RWPE2 (cell line): ENCODE data around the gene ACTR10.

Source experiments
- ATAC-seq: fragments of 200-7000 bp; cut with Tn5 transposase; 3 replicates; pipeline ENCODE4 v1.9.1; 2021; ENCODE audit warnings: low read depth
- DNase-seq: peaks from one replicate; pipeline ENCODE4 v3.0.0-alpha.2; 2020; ENCODE audit warnings: low spot score
- H3K27ac ChIP-seq: fragments of 450-650 bp; 2 replicates; pipeline ENCODE4 v1.5.1; 2017; ENCODE audit warnings: mild to moderate bottlenecking; ENCODE audit not compliant: poor library complexity, severe bottlenecking
- H3K27me3 ChIP-seq: fragments of 250-450 bp; sonication (Bioruptor Pico); 2 replicates; pipeline ENCODE4 v1.5.1; 2021; ENCODE audit warnings: mild to moderate bottlenecking, moderate library complexity; ENCODE audit not compliant: insufficient read depth, poor library complexity, severe bottlenecking
- H3K36me3 ChIP-seq: fragments of 250-450 bp; sonication (Bioruptor Pico); 2 replicates; pipeline ENCODE4 v1.5.1; 2020; ENCODE audit warnings: low read depth, mild to moderate bottlenecking, moderate library complexity
- H3K4me1 ChIP-seq: fragments of 250-450 bp; sonication (Bioruptor Pico); 2 replicates; pipeline ENCODE4 v1.5.1; 2021; ENCODE audit warnings: mild to moderate bottlenecking, moderate library complexity; ENCODE audit not compliant: insufficient read depth, poor library complexity, severe bottlenecking
- H3K4me3 ChIP-seq: fragments of 250-450 bp; sonication (Bioruptor Pico); 2 replicates; pipeline ENCODE4 v1.5.1; 2021; ENCODE audit warnings: mild to moderate bottlenecking, moderate library complexity; ENCODE audit not compliant: severe bottlenecking
- H3K9me3 ChIP-seq: fragments of 250-450 bp; sonication (Bioruptor Pico); 2 replicates; pipeline ENCODE4 v1.5.1; 2021; ENCODE audit warnings: mild to moderate bottlenecking, moderate library complexity; ENCODE audit not compliant: severe bottlenecking
- TF ChIP-seq, protein P1 (sequence below): fragments of 450-650 bp; IDR thresholded peaks from one replicate; pipeline ENCODE4 v1.5.1; 2017; ENCODE audit warnings: mild to moderate bottlenecking, moderate library complexity; ENCODE audit not compliant: poor library complexity, severe bottlenecking

The ACTR10 gene

DNA sequence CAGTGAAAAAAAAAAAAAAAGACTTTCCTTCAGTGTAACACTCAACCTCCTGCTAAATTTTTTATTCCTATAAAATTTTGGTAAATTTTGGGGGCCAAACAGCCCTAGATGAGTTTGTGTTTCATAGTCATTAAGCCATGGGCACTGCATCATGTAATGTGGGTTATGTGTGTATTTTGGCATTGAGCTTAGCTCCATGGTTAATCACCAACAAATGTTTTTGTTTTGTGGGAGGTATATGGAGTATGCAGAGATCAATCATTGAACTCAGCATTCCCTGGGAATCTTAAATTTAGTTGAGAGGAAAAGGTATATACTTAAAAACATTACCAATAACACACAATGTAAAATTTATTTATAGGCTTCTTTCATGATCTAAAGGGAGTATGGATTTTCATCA is 39.4 kb upstream of the ACTR10 start:
- H3K27me3 ChIP-seq: no peaks in the 10 kb centered on the region
- H3K4me1 ChIP-seq: no peaks in the 10 kb centered on the region
- H3K9me3 ChIP-seq: no peaks in the 10 kb centered on the region
- no peak overlapping the region for H3K4me3 ChIP-seq
- ATAC-seq: no peak
- no peak overlapping the region for H3K27ac ChIP-seq
- no peaks in the 10 kb centered on the region for H3K36me3 ChIP-seq
- DNase-seq: no peak
- TF ChIP-seq, protein P1, sequence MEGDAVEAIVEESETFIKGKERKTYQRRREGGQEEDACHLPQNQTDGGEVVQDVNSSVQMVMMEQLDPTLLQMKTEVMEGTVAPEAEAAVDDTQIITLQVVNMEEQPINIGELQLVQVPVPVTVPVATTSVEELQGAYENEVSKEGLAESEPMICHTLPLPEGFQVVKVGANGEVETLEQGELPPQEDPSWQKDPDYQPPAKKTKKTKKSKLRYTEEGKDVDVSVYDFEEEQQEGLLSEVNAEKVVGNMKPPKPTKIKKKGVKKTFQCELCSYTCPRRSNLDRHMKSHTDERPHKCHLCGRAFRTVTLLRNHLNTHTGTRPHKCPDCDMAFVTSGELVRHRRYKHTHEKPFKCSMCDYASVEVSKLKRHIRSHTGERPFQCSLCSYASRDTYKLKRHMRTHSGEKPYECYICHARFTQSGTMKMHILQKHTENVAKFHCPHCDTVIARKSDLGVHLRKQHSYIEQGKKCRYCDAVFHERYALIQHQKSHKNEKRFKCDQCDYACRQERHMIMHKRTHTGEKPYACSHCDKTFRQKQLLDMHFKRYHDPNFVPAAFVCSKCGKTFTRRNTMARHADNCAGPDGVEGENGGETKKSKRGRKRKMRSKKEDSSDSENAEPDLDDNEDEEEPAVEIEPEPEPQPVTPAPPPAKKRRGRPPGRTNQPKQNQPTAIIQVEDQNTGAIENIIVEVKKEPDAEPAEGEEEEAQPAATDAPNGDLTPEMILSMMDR: no peak

DNA sequence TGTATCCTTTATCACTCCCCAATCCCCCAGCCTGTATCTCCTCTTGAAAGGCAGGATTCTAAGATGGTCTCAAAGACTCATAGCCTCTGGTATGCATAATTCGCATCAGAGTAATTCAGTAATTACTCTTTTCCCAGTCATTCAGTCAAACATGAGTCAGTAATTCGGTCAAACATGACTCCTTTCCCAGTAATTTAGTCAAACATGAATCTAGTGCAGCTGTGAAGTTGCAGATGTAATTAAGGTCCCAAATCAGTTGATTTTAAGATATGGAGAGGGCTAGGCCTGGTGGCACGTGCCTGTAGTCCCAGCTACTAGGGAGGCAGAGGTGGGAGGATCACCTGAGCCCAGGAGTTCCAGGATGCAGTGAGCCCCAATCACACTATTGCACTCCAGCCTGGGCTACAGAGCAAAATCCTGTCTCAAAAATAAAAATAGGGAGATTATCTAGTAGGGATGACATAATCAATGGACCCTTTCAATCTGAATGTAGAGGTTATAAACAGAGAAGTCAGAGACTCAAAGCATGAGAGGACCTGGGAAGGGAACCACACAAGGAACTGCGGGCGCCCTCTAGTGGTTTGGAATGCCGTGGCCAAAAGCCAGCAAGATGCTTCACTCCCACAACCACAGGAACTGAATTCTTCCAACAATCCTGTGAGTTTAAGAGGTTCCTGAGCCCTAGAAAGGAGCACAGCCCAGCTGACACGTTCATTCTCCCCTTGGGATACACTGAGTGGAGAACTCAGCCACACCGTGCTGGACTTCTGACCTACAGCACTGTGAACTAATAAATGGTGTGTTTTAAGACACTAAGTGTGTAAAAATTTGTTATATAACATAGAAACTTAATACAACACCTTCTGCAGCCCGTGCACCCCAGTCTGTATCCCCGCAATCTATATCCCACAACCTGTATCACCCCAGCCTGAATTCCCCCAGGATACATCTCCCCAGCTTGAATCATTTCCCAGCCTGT is 33.7 kb upstream of the ACTR10 start:
- H3K9me3 ChIP-seq: no peaks in the 10 kb centered on the region
- no peak overlapping the region for H3K4me3 ChIP-seq
- H3K36me3 ChIP-seq: no peaks in the 10 kb centered on the region
- TF ChIP-seq, protein P1: peak; percentile 64
- H3K27ac ChIP-seq: no peak overlapping the region
- no peaks in the 10 kb centered on the region for H3K27me3 ChIP-seq
- peak; percentile 17; the same call in 1 of the 3 replicates for ATAC-seq
- DNase-seq: no peak
- H3K4me1 ChIP-seq: peaks cover 2% of the 10 kb centered on the region

DNA sequence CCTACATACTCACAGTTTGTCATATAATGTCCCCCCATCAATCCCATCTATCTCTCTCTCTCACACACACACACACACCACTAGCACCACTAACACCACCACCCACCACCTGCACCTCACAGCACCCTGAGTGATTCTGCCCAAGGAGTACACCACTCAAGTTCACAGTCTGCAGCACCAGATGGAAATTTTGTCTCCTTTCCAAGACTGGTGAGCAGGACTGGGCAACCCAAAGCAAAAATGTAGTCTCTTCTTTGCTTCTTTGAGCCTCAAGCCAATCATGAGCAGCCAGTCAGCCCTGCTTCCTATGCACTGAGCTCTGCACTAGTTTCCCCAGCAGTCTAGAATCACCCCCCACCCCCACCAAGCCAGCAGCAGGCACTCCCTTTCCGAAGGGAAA is 32.9 kb upstream of the ACTR10 start:
- Histone ChIP-seq H3K27ac (no peak overlapping the region), H3K4me1 (peaks cover 3% of the 10 kb centered on the region), H3K36me3 (no peaks in the 10 kb centered on the region), H3K4me3 (no peak overlapping the region), H3K27me3 (no peaks in the 10 kb centered on the region), H3K9me3 (no peaks in the 10 kb centered on the region)
- ATAC-seq (no peak), DNase-seq (no peak)
- TF ChIP-seq, protein P1: no peak

DNA sequence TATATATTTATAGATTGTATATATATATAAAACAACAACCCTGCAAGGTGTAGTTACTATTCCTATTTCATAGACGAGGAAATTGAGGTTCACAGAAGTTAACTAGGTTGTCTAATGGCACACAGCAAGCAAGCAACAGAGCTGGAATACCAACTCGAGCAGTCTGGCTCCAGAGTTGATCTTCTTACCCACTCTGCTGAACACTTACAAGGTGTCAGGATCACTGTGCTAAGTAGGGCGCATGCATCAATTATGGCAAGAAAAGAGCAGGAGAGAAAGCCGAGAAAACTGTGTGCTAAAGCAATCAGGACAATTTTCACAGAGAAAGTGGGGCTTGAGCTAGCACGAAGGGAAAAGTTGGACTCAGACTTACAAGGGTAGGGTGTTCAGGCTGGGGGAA is 32.1 kb upstream of the ACTR10 start:
- Histone ChIP-seq H3K9me3 (no peaks in the 10 kb centered on the region), H3K4me1 (peaks cover 3% of the 10 kb centered on the region), H3K27me3 (no peaks in the 10 kb centered on the region), H3K36me3 (no peaks in the 10 kb centered on the region), H3K27ac (no peak overlapping the region), H3K4me3 (no peak overlapping the region)
- TF ChIP-seq, protein P1: no peak
- DNase-seq (no peak), ATAC-seq (no peak)

DNA sequence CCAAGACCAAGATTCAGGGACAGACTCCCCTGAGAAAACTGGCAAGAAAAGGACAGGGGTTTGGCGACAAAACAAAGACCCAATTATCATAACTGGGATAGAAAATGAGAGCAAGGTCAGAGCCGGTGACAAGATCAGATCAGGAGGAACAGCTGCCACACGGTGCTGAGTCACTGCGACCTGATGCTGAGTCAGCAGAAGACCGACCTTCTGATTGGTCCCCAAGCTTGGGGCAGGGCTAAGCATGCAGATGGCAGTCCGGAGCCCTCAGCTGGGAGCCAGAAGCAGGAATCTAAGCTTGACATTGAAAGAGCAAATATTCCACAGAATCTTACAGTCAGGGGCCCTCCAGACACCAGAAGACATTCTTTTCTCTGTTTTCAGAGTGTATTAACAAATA is 28.9 kb upstream of the ACTR10 start:
- Histone ChIP-seq H3K4me3 (no peak overlapping the region), H3K27ac (no peak overlapping the region), H3K27me3 (no peaks in the 10 kb centered on the region), H3K4me1 (peaks cover 3% of the 10 kb centered on the region), H3K9me3 (no peaks in the 10 kb centered on the region), H3K36me3 (no peaks in the 10 kb centered on the region)
- TF ChIP-seq, protein P1: no peak
- ATAC-seq: peak; percentile 98
- peak; percentile 76 for DNase-seq
